Measurements from ENCODE around the gene WFS1. TPM values are rescaled to one million over a fixed set of nuclear protein-coding genes. Genes with fewer than 3 reads are reported as not detected.
A peak's percentile ranks its signal among the peaks of the same experiment; 100 is the strongest.

The WFS1 gene
- total and polyA plus RNA-seq, 2 donors (not counting 3 experiments of a cell fraction or from before 2014, with no cell fraction given), result 48.2 to 70.0 TPM

DNA sequence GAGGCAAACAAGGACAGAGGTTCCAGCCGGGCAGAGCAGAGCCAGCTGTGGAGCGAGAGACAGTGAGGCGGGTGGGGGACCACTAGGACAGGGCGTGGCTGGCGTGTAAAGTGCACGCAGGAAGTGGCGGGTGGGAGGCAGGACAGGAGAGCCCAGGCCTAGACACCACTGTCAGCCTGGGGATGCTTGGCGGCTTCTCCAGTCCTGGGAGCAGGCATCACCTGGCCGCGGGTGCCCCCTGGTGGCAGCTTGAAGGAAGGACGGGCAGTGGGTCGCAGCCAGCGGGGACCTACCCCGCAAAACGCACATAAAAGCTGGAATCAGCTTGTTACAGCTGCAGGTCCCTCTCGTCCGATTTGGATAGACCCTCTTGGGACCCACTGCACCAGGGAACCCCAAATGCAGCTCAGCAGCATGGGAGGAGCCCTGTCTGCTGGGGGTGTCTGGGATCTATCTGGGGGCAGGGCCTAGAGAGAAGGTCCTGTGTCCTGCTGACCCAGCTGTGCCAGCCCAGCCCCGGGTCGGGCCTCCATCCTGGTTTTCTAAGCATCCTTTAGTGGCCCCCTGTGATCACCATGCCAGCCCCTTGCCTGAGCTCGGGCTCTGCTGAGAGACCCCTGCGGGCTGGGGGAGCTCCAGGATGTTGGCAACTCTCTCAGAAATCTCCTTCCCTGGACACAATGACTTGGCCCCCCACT lies 57.7 kb downstream of the WFS1 start:
- no peaks in the 10 kb centered on the region for H3K9me1 ChIP-seq (replicated peaks; ENCODE audit: control insufficient read depth, extremely low read depth, insufficient read depth, low read length)
- no peaks in the 10 kb centered on the region for H3K79me2 ChIP-seq (ENCODE audit: control insufficient read depth, insufficient read depth, low read length)
- intact Hi-C loops (cut with micrococcal nuclease) (loop anchor here (1.0 to 2.0 kb wide), 4 partner anchors 19 to 329 kb away; no protein-coding TSS in a partner anchor), dilution Hi-C loops (cut with MboI; ENCODE audit: extremely low pct_ligation_motif_present, low sequenced_read_pairs) (no loop called here)
- H3K4me1 ChIP-seq (ENCODE audit: control insufficient read depth, extremely low read depth, insufficient read depth, low read length), result peaks cover 14% of the 10 kb centered on the region
- ChIA-PET POLR2A (no interaction called here), CTCF (interaction anchor here (0.6 to 16.2 kb wide), 40 partner anchors 9 to 329 kb away, joined by 3 to 808 read pairs (median 4); partner anchors contain the start of genes MAN2B2 and WFS1)
- H2AFZ ChIP-seq (ENCODE audit: low read depth, low read length), result no peak overlapping the region
- H3K9me3 ChIP-seq (replicated peaks; ENCODE audit: control insufficient read depth, insufficient read depth, low read length), result no peaks in the 10 kb centered on the region
- FAIRE-seq (peak; percentile 70), DNase-seq (ENCODE audit: low read depth, low spot score) (peak; percentile 65)
- no peaks in the 10 kb centered on the region for H4K20me1 ChIP-seq (replicated peaks; ENCODE audit: control insufficient read depth, extremely low read depth, insufficient read depth, low read length)
- H3K36me3 ChIP-seq (ENCODE audit: control insufficient read depth in 2 of 2, extremely low read depth in 1 of 2, insufficient read depth in 2 of 2, low read length in 2 of 2), result no peaks in the 10 kb centered on the region
- no peak overlapping the region for H3K9ac ChIP-seq (replicated peaks; ENCODE audit: extremely low read depth, insufficient read depth, low read length)
- H3K4me2 ChIP-seq (ENCODE audit: insufficient read depth, low read length), result no peak overlapping the region
- no peaks in the 10 kb centered on the region for H3K27me3 ChIP-seq (ENCODE audit: control insufficient read depth in 2 of 2, insufficient read depth in 2 of 2, low read length in 2 of 2)
- no peak overlapping the region for H3K4me3 ChIP-seq (replicated peaks in 1 of 3; ENCODE audit: insufficient read depth in 1 of 3, low read depth in 1 of 3, low read length in 3 of 3)
- no TSS peak for BruUV-seq (replicated peaks)
- no peak overlapping the region for H3K27ac ChIP-seq (ENCODE audit: insufficient read depth, low read depth, low read length)
- TF ChIP-seq, protein P1, sequence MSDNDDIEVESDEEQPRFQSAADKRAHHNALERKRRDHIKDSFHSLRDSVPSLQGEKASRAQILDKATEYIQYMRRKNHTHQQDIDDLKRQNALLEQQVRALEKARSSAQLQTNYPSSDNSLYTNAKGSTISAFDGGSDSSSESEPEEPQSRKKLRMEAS (IDR thresholded peaks at IDR 0.05; ENCODE audit: insufficient read depth, insufficient read length), result no peak
- TF ChIP-seq, protein P2, sequence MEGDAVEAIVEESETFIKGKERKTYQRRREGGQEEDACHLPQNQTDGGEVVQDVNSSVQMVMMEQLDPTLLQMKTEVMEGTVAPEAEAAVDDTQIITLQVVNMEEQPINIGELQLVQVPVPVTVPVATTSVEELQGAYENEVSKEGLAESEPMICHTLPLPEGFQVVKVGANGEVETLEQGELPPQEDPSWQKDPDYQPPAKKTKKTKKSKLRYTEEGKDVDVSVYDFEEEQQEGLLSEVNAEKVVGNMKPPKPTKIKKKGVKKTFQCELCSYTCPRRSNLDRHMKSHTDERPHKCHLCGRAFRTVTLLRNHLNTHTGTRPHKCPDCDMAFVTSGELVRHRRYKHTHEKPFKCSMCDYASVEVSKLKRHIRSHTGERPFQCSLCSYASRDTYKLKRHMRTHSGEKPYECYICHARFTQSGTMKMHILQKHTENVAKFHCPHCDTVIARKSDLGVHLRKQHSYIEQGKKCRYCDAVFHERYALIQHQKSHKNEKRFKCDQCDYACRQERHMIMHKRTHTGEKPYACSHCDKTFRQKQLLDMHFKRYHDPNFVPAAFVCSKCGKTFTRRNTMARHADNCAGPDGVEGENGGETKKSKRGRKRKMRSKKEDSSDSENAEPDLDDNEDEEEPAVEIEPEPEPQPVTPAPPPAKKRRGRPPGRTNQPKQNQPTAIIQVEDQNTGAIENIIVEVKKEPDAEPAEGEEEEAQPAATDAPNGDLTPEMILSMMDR (IDR thresholded peaks at IDR 0.05; ENCODE audit: extremely low read depth in 1 of 2, insufficient read depth in 1 of 2, low read depth in 1 of 2, low read length in 2 of 2), result peak; percentile 86 to 94

DNA sequence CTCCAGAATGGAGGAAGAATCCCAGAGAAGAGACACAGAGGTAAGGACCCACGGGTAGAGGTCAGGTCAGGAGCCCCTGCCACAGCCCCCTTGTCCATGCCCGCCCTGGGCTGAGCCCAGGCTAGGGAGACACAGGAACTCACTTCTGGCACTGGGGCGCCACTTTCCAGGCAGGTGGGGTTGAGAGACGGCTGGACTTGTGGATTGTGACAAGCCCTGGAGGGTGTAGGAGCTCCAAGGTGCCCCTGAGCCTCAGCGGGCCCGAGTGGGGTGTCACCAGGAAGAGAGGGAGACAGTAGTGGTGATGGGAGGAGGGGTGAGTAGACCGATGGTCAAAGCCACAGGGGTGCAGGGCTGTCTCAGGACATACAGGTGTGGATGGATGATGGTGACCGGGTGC lies 58.9 kb downstream of the WFS1 start:
- BruUV-seq (replicated peaks), result no TSS peak
- ChIA-PET CTCF (interaction anchor here (1.2 to 16.2 kb wide), 10 partner anchors 20 to 331 kb away, joined by 3 to 808 read pairs (median 6); partner anchors contain the start of genes MAN2B2 and WFS1), POLR2A (no interaction called here)
- Histone ChIP-seq H3K9me1 (replicated peaks; ENCODE audit: control insufficient read depth, extremely low read depth, insufficient read depth, low read length) (no peaks in the 10 kb centered on the region), H2AFZ (ENCODE audit: low read depth, low read length) (no peak overlapping the region), H3K9me3 (replicated peaks; ENCODE audit: control insufficient read depth, insufficient read depth, low read length) (no peaks in the 10 kb centered on the region), H3K27me3 (ENCODE audit: control insufficient read depth in 2 of 2, insufficient read depth in 2 of 2, low read length in 2 of 2) (no peaks in the 10 kb centered on the region), H3K4me3 (replicated peaks in 1 of 3; ENCODE audit: insufficient read depth in 1 of 3, low read depth in 1 of 3, low read length in 3 of 3) (no peak overlapping the region), H3K79me2 (ENCODE audit: control insufficient read depth, insufficient read depth, low read length) (no peaks in the 10 kb centered on the region), H4K20me1 (replicated peaks; ENCODE audit: control insufficient read depth, extremely low read depth, insufficient read depth, low read length) (no peaks in the 10 kb centered on the region), H3K9ac (replicated peaks; ENCODE audit: extremely low read depth, insufficient read depth, low read length) (no peak overlapping the region), H3K36me3 (ENCODE audit: control insufficient read depth in 2 of 2, extremely low read depth in 1 of 2, insufficient read depth in 2 of 2, low read length in 2 of 2) (no peaks in the 10 kb centered on the region), H3K4me2 (ENCODE audit: insufficient read depth, low read length) (no peak overlapping the region), H3K27ac (ENCODE audit: insufficient read depth, low read depth, low read length) (no peak overlapping the region), H3K4me1 (ENCODE audit: control insufficient read depth, extremely low read depth, insufficient read depth, low read length) (peaks cover 14% of the 10 kb centered on the region)
- intact Hi-C loops (cut with micrococcal nuclease), result no loop called here
- dilution Hi-C loops (cut with MboI; ENCODE audit: extremely low pct_ligation_motif_present, low sequenced_read_pairs), result no loop called here
- FAIRE-seq, result no peak
- TF ChIP-seq, protein P1 (IDR thresholded peaks at IDR 0.05; ENCODE audit: insufficient read depth, insufficient read length), result no peak
- TF ChIP-seq FOS (IDR thresholded peaks at IDR 0.05; ENCODE audit: borderline replicate concordance, insufficient read depth, low read length), result no peak
- TF ChIP-seq, protein P2 (IDR thresholded peaks at IDR 0.05; ENCODE audit: extremely low read depth in 1 of 2, insufficient read depth in 1 of 2, low read depth in 1 of 2, low read length in 2 of 2), result no peak
- no peak for DNase-seq (ENCODE audit: low read depth, low spot score)
